ENCODE measurements around the gene PSMB9.
"Not testable (repeated sequence)": the region's sequence is repeated elsewhere in the genome, so short reads cannot be mapped to it uniquely, and the experiment has no call there.

Gene PSMB9

DNA sequence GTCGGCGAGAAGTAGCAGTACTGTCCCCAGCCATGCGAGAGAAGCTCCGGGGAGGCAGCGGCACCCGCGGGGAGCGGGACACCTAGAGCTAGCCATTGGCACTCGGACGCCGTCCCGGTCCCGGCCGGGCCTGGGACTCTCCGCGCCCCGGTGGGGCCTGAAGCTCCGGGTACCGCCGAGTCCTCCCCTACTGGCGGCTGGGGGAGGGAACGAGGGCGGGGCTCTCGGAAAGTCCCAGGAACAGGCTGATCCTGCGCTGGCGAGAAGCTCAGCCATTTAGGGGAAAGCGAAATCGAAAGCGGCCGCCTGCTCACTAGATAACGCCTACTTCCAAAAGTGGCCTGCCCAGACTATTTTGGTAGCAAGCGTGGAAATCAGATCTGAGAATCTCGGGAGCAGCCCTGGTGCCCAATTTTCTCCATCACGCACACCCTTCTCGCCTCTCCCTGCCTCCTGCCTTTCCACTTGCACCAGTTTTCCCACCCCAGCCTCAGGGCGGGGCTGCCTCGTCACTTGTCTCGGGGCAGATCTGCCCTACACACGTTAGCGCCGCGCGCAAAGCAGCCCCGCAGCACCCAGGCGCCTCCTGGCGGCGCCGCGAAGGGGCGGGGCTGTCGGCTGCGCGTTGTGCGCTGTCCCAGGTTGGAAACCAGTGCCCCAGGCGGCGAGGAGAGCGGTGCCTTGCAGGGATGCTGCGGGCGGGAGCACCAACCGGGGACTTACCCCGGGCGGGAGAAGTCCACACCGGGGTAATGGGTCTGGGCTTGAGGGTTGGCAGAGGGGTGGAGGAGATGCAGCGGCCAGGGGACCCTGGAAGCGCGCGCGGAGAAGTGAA is at the start of gene PSMB9, which contains the start of gene TAP1:
Gene PSMB9, plus strand, starts transcription at position 652 of the 835 bp plus-strand sequence. Its CDS starts 38 bp downstream, at position 690.
Gene TAP1, minus strand, starts transcription at position 164 of the 835 bp plus-strand sequence. Its CDS starts 68 bp downstream, at position 96.
- peak; percentile 93 for DNase-seq (ENCODE audit: low read depth)

DNA sequence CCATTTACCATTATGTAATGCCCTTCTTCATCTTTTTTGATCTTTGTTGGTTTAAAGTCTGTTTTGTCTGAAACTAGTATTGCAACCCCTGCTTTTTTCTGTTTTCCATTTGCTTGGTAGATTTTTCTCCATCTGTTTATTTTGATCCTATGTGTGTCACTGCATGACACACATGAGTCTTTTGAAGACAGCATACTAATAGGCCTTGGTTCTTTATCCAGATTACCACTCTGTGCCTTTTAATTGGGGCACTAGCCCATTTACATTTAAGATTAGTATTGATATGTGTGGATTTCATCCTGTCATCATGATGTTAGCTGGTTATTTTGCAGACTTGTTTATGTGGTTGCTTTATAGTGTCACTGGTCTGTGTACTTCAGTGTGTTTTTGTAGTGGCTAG is 48.6 kb upstream of the PSMB9 start:
- not testable (repeated sequence) for DNase-seq (ENCODE audit: low read depth)

DNA sequence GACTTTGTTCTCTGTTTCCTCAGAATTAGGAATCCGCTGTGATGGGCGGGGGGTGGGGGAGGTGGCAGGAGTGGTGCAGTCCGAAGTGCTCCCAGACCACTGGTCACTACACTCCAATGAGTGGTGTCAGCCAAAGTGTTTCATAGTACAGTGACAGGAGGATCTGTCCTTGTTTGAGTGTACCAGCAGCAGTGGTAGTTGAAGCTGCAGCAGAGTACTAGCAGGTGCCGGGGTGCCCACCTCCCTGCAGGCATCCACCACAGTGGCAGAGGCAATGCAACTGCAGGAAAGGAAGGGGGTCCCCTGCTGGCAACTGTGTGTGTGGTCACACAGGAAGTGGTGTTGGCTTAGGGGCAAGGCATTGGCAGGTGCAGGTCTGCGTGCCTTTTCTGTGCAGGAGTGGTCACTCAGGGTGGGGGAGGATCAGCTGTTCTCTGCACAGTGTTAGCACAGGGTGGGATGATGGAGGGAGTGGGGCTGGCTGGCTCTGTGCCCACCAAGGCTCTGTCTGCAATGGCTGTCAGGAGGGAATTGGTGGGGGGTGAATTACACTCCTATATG is 46.9 kb upstream of the PSMB9 start:
- no peak for DNase-seq (ENCODE audit: low read depth)

DNA sequence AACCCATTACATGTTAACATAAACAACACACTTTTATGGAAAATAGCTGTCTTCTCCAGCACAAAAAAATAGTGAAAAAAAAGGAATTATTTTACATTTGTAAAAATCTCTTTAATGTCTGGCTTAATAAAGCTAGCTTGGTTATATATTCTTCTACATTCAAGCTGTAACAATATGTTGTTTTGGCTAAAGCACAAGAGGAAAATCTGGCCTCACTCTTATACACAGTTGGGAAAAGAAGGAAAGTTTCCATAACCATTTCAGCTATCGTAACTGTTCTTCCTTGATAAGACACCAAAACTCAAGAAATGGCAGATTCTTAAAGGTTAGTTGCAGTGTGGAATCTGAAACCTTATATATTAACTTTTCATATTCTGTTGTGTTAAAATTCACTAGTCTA is 44.8 kb upstream of the PSMB9 start:
- DNase-seq (ENCODE audit: low read depth): no peak

DNA sequence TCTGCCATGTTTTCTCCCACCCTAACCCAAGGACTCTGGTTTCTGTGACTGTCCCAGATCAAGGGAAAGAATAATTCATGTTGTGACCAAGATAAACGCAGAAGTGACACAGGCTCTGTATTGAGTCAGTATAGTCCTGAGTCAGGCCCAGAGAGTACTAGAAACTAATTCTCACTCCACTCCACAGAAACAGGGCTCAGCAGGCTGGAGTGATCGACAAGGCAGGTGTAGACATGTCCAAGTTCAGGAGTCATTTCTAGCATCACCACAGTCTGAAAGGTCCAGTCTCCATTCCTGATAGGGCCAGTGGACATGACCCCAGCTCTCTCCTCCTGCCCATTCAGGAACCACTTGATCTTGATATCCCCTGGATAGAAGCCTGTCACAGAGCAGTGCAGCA is 39.8 kb upstream of the PSMB9 start:
- no peak for DNase-seq (ENCODE audit: low read depth)

DNA sequence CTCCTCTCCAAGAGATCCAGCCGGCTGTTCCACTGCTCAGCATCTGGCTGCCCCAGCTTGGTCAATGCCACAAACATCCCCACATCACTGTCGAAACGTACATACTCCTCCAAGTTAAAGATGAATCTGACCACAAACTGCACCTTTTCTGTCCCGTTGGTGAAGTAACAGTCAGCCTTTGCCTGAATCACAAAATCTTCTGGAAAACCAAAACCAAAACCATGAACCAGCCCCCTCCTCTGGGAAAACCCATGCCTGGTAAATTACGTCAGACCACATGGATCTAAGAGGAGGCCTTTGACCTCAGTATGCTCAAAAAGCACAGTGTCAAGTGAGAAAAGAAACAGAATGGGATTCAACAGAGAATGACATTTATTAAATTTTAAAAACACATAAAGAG is 38.9 kb upstream of the PSMB9 start:
- DNase-seq (ENCODE audit: low read depth): no peak

DNA sequence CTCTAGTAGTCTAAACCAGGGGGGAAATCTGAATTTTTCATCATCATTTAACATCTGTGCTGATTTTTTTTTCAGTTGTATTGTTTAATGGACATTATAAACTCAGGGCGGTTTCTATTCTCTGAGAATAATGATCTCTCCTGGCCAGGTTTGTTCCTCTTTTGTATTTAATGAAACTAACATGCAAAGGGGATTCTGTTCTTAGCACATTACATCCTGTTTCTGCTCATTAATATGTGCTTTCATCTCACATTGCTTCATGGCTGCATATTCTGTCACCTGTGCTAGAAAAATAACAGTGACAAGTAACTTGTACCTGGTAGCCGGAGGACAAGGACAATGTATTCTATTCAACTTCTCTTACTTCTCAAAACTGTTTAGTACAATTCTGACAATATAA is 38.0 kb upstream of the PSMB9 start:
- DNase-seq (ENCODE audit: low read depth): no peak

DNA sequence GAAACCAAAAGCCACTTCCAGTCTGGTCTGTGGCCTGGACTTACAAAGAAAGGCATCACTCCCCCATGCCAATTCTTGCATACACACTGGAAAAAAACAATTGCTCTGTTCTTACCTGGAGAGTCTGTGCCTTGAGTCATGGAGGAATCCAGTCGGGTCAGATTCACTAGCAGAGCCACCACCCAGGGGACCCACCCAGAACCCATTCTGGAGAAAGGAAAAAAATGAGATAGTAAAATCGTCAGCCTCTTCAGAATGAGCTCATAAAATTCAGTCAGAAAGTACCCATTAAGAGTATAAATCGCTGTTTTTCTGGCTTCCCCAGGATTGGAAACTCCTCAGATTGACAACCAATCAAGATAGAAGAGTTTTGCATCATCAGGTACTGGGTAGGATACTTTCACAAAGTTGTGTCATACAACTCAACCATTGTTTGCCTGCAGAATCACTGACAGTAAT is 37.2 kb upstream of the PSMB9 start, which contains the start of gene HLA-DOB:
Gene HLA-DOB, minus strand, starts transcription at position 257 of the 459 bp plus-strand sequence. Its CDS starts 51 bp downstream, at position 206.
- no peak for DNase-seq (ENCODE audit: low read depth)

DNA sequence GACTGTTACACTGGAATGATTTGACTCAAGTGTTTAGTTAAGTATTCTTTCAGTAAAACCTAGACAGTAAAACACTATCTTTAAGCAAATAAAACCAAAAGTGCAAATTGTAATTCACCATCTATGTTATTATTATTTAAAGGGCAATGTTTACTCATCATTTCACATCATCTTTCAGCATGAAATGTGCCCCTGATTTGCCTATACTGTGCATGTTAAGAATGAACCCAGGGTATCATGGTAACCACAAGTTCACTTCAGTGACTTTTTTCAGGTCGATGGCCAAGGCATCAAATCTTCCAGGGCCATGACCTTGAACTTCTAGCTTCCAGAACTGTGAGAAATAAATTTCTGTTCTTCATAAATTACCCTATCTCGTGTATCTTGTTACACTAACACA is 35.1 kb upstream of the PSMB9 start:
- DNase-seq (ENCODE audit: low read depth): no peak

DNA sequence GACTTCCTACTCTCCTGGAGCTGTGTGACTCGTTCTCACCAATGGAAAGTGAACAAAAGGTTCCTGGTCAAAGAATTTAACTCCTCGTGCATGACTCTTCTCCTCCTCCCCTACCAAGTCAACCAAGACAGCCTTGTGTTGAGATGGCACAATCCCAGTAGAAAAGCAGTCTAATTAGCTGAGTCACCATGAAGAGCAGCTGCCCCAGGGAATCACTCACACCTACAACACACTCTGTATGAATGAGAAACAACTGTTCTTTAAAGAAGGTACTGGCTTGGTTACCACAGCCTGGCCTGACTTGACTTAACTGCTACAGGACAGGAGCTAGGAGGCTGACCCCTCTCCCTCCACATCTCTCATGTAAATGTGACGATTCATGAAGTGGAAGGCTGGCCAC is 34.3 kb upstream of the PSMB9 start:
- no peak for DNase-seq (ENCODE audit: low read depth)

DNA sequence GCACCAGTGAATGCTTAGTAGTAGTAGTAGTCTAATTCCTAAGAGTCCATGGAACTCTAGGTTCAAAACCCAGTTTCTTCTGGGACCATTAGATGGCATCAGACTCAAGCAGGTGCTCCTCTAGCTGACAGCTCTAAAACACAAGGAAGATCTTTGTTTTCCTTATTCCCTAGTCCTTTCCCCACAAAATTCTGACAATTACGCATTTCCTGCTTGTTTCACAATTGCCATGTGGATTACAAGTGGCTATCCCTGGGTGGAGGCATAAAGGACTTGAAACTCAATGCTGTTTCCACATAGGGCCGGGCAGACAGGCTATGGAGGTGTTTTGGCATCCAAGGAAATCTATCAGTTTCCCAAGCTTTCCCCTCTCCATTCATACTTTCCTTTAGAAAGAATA is 28.0 kb upstream of the PSMB9 start:
- no peak for DNase-seq (ENCODE audit: low read depth)

DNA sequence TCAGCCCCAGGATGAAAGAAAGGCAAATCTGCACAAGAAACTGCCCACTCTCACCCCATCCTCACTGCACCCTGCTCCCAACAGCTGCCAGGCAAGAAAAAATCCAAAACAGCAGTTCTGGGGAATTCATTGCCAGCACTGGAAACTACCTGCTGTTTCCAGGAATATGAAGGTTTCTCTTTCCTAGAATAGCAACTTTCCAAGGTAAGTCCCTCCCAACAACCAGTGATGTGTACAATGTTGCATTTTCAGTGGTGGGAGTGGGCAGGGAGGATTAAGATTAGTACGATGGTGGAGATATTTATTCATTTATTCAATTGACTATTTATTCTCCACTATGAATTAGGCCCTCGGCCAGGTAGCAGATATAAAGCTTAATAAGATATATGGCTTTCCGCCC is 27.0 kb upstream of the PSMB9 start:
- no peak for DNase-seq (ENCODE audit: low read depth)

DNA sequence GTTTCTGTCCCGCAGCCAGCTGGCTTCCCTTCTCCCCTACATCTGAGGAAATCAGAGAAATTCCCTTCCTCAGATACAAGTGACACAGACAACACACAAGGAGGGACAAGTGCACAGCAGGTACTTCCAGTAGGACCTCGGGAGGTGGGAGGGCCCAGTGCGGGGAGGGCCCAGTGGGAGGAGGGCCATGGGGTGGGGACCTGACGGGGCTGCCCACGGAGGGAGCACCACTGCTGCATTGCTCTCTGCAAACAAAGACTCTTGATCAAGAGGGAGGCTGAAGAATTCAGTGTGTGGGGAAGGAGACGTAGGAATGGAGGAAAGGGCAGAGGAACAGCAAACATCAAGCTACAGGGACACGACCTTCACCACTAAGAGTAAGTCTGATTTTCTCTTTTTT is 24.5 kb upstream of the PSMB9 start:
- DNase-seq (ENCODE audit: low read depth): no peak

DNA sequence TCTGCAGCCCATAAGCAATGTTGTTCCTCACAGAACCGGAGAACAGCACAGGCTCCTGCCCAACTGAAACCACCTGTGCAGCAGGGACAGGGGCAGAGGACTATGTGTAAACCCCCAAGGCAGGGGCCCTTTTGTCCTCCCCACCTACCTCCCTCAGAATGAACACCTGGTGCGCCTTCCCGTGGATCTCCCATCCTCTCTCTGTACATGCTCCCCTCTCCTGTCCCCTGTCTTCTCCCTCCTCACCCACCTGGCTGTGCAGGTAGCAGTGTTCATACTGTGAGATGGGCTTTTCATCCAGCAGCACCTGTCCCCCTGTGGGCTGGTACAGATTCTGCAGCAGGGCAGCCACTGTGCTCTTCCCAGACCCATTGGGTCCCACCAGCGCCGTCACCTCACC is 24.0 kb upstream of the PSMB9 start:
- DNase-seq (ENCODE audit: low read depth): no peak

DNA sequence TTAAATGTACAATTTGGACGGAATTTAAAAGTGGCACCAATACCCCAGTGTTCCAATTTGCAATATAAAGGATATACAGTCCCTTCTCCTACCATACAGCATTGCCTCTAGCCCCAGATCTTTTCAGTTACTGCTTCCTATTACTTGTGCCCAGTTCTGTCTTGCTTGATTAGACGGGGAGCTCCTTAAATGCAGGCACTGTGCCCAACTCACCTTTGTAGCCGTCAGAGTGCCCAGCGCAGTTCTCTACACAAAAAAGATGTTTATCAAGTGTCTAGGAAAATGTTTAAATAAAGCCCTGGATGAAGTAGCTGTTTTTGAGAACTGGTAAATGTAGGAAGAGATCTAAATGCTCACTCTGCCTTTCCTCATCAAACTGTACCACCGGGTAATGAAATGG is 23.1 kb upstream of the PSMB9 start:
- DNase-seq (ENCODE audit: low read depth): no peak

DNA sequence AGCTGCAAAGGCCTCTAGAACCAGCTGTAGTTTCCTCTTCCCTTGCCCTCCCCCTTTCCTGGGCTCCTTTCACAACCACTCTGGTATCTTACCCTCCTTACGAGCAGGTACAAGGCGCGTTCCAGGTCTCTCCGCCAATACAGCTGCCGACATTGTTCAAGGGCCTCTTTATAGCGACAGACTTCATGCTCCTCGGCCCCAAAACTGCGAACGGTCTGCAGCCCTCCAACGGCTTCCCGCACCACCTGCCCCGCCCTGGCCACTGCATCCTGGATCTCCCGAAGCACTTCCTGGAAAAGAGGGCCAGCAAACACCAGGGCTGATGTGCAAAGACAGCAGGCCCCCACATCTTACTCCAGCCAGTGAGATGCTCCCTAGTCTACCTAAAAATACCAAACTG is 21.5 kb upstream of the PSMB9 start:
- DNase-seq (ENCODE audit: low read depth): no peak

DNA sequence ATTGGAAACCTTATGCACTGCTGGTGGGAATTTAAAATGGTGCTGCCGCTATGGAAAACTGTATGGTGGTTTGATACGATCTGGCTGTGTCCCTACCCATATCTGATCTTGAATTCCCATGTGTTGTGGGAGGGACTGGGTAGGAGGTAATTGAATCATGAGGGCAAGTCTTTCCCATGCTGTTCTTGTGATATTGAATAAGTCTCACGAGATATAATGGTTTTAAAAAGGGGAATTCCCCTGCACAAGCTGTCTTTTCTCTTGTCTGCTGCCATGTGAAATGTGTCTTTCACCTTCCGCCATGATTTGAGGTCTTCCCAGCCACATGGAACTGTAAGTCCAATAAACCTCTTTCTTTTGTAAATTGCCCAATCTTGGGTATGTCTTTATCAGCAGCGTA is 20.3 kb upstream of the PSMB9 start:
- no peak for DNase-seq (ENCODE audit: low read depth)

DNA sequence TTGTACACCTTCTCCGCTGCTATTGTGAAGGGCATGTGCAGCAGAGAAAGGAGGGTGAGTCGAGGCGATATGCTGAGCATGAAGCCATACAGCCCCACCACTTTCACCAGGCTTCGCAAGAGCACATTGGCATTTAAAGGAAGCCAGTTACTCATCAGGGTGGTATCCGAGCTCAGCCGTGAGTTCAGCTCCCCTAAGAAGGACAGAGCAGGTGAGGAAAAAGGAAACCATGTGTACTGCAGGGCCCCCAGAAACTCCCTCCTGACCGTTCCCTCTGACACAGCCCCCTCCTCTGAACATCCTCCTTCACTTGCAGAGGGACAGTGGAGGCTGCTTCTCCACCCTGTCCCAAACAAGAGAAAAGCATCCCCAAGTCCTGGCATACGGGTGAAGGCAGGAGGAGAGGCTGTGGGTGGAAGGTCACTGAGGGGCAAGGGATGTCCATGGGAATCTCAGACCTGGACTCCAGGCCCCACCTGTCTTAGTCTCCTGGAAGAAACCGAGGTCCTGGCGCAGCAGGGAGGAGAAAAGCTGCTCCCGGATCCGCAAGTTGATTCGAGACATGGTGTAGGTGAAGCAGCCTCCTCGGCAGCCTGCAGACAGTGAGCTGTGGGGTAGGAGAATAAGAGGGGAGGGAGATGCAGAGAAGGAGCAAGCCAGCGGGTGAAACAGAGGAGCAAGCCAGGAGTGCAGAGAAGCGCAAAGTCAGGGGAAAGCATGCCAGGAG is 18.7 kb upstream of the PSMB9 start:
- DNase-seq (ENCODE audit: low read depth): no peak

DNA sequence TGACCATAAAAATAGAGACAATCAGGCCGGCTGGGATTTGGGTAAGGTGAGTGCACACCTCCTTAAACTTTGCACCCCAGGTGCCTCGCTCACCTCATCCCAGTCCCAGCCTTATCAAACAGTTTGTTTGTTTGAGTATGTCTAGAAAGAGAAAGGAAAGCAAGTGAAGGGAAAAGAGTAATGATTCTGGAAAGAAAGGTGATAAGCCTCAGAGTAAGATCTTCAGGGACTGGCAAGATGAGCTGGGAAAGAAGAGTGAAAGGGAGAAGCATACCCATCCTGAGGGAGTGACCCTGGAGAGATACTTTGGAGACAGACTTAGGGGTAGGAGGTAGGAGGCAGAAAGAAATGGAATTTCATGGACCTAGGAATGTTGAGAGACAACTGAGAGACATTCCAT is 17.1 kb upstream of the PSMB9 start:
- DNase-seq (ENCODE audit: low read depth): no peak

DNA sequence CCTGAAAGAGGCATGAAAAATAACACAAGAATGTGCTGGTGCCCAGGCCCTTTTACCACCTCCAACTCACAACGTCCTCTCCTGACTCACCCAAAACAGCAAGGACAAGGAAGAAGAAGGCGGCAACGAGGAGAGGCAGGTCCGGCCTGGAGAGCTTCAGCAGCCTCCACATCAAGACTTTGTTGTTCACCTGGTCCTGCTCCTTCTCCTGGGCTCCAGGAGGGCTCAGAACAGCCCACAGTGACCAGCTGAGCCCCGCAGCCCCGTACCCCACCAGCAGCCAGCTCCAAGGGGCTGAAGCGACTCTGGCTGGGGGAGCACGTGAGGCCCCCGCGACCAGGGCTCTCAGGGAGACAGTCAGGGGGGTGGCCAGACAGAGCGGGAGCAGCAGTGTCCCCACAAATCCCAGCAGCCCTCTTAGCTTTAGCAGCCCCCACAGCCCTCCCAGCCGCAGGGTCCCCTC is 16.3 kb upstream of the PSMB9 start:
- no peak for DNase-seq (ENCODE audit: low read depth)

DNA sequence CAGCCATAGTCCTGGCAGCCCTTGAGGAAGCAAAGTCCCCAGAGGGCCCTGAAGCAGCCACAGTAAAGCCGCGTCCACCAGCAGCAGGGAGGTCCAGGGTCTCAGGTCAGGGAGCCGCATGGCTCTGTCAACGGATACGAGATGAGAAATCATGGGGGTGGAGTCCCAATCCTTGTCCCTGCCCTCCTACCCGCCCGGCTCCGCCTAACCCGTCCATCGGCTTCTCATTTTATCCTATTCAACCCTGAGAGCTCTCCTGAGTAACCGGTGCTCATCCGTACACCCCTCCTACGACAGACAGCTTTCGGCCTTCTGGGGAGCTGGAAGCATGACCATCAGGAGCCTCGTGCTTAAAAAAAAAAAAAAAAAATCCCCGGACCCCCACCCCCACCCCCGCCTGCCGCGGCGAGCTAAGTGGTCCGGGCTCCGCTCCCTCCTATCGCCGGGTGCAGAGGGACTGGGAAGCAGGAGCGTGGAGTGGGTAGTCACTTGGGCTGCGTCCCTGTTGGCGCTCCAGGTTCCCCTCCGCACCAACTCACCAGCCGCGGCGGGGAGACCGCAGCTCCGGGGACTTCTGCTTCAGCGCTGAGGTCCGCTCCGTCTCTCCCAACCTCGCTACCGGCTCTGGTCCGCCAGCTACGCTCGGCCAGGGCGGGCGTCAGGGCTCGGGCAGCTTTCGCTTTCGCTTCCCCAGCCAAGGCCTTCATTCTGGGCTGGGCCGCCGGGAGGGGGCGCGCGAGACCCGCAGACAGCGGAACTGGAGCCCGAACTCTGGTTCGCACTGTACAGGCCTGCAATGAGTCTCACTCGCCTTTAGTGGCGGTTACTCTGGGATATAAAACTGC is 15.7 kb upstream of the PSMB9 start, which contains the start of gene TAP2:
Gene TAP2, minus strand, starts transcription at position 626 of the 845 bp plus-strand sequence. Its CDS starts 506 bp downstream, at position 120.
- DNase-seq (ENCODE audit: low read depth): peak; percentile 98

DNA sequence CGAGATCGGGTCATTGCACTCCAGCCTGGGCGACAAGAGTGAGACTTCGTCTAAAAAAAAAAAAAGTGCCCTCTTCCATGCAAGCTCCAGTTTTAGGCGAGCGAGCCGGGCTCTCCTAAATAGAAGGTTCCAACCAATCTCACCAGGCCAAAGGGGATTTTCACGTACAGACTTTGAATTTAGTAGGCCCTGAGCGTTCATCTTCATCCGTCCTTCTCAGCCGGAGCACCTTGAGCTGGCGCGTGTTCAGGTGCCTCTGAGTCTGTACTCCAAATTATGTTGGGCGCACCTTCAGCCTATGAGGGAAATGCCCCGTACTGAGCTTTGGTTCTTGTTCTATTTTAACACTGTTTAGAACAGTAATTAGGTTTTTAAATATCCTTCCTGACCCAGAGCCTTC is 14.6 kb upstream of the PSMB9 start:
- DNase-seq (ENCODE audit: low read depth): no peak
